Activated CD8-positive, alpha-beta T cell treated with anti-CD3 and anti-CD28 coated beads for 36 hours (primary cell): Measurements from ENCODE around the gene TNFRSF4. TPM values are rescaled to one million over a fixed set of nuclear protein-coding genes. Genes with fewer than 3 reads are reported as not detected.

ENCODE experiments used
- ATAC-seq: fragments of 200-7000 bp; cut with Tn5 transposase; one replicate; pipeline ENCODE4 v1.10.0; 2021; ENCODE audit warnings: mild to moderate bottlenecking, moderate library complexity
- CTCF ChIA-PET: fragments of 350-600 bp; sonication (Branson Sonifier 250); formaldehyde crosslinking; loops from one replicate; lab custom pipeline; 2021; ENCODE audit warnings: antibody characterized with exemption; lab: Charles Lee
- POLR2A ChIA-PET: fragments of 350-600 bp; sonication (Branson Sonifier 250); formaldehyde crosslinking; loops from one replicate; lab custom pipeline; 2021; ENCODE audit warnings: antibody characterized with exemption; lab: Charles Lee
- DNase-seq: peaks from one replicate; pipeline ENCODE4 v3.0.0-alpha.2; 2020
- H3K27ac Mint-ChIP-seq: one replicate; pipeline ENCODE4 v1.8.0; 2021; ENCODE audit warnings: mild to moderate bottlenecking, mixed read lengths
- H3K27me3 Mint-ChIP-seq: one replicate; pipeline ENCODE4 v1.8.0; 2021; ENCODE audit warnings: mixed read lengths
- H3K36me3 Mint-ChIP-seq: one replicate; pipeline ENCODE4 v1.8.0; 2021; ENCODE audit warnings: low read depth, mixed read lengths
- H3K4me1 Mint-ChIP-seq: one replicate; pipeline ENCODE4 v1.8.0; 2021; ENCODE audit warnings: low read depth, mixed read lengths
- H3K4me3 Mint-ChIP-seq: one replicate; pipeline ENCODE4 v1.8.0; 2021; ENCODE audit warnings: mild to moderate bottlenecking, moderate library complexity, mixed read lengths
- H3K9me3 Mint-ChIP-seq: one replicate; pipeline ENCODE4 v1.8.0; 2021; ENCODE audit warnings: mixed read lengths
- CTCF ChIP-seq: fragments of 200-600 bp; IDR thresholded peaks from one replicate; pipeline ENCODE4 v1.8.0; 2022; ENCODE audit warnings: antibody characterized with exemption, mild to moderate bottlenecking
- intact Hi-C: fragments of 100-400 bp; cut with micrococcal nuclease; formaldehyde crosslinking; loops from one replicate; pipeline ENCODE4 v1.10.0; 2022
- total RNA-seq, 2 experiments: library from RNA; stranded (reverse); gene quantifications; one replicate each; pipeline ENCODE4 v1.2.3, GENCODE V29; 2021

TNFRSF4 gene
- total RNA-seq, 2 experiments from 2014 or later: 137 to 142 TPM

- no peak overlapping the region for H3K4me3 Mint-ChIP-seq
- CTCF ChIA-PET: no interaction called here
- H3K36me3 Mint-ChIP-seq: peaks cover 40% of the 10 kb centered on the region
- no peaks in the 10 kb centered on the region for H3K9me3 Mint-ChIP-seq
- intact Hi-C loops: no loop called here
- no peak overlapping the region for H3K27ac Mint-ChIP-seq
- H3K27me3 Mint-ChIP-seq: no peaks in the 10 kb centered on the region
- peaks cover 23% of the 10 kb centered on the region for H3K4me1 Mint-ChIP-seq
- no peak for TF ChIP-seq CTCF
- POLR2A ChIA-PET: interaction anchor here (1.0 to 7.9 kb wide), 3 partner anchors 12 to 23 kb away, joined by 3 to 64 read pairs (median 3); partner anchors contain the start of genes C1QTNF12 and TNFRSF4
- no peak for DNase-seq
- no peak for ATAC-seq
These were observed 13.4 kb upstream of the TNFRSF4 start for GRCh38 chr1:1227386-1227785.

GRCh38 chr1:1226566-1227362 is 12.8 kb upstream of the TNFRSF4 start:
- ChIA-PET CTCF (interaction anchor here (0.9 kb wide), 1 partner anchor 106 kb away, joined by 3 read pairs; no protein-coding TSS in a partner anchor), POLR2A (interaction anchor here (1.0 to 7.9 kb wide), 2 partner anchors 11 to 20 kb away, joined by 3 to 64 read pairs; partner anchors contain the start of genes C1QTNF12 and TNFRSF4)
- Mint-ChIP-seq H3K4me1 (peaks cover 23% of the 10 kb centered on the region), H3K36me3 (peaks cover 42% of the 10 kb centered on the region), H3K27me3 (no peaks in the 10 kb centered on the region), H3K9me3 (no peaks in the 10 kb centered on the region), H3K4me3 (no peak overlapping the region), H3K27ac (no peak overlapping the region)
- intact Hi-C loops: no loop called here
- TF ChIP-seq CTCF: no peak
- no peak for DNase-seq
- ATAC-seq: no peak

- no peak overlapping the region for H3K4me3 Mint-ChIP-seq
- no peaks in the 10 kb centered on the region for H3K27me3 Mint-ChIP-seq
- no peak for TF ChIP-seq CTCF
- H3K27ac Mint-ChIP-seq: no peak overlapping the region
- H3K36me3 Mint-ChIP-seq: peaks cover 43% of the 10 kb centered on the region
- intact Hi-C loops: no loop called here
- POLR2A ChIA-PET: interaction anchor here (1.7 to 7.9 kb wide), 2 partner anchors 10 to 103 kb away, joined by 3 to 64 read pairs; partner anchors contain the start of gene TNFRSF4
- DNase-seq (no peak), ATAC-seq (no peak)
- H3K9me3 Mint-ChIP-seq: no peaks in the 10 kb centered on the region
- H3K4me1 Mint-ChIP-seq: peaks cover 23% of the 10 kb centered on the region
- CTCF ChIA-PET: interaction anchor here (0.9 kb wide), 1 partner anchor 105 kb away, joined by 3 read pairs; no protein-coding TSS in a partner anchor
These were observed 12.0 kb upstream of the TNFRSF4 start for GRCh38 chr1:1225913-1226312.

GRCh38 chr1:1225238-1225845 is 11.4 kb upstream of the TNFRSF4 start:
- TF ChIP-seq CTCF: no peak
- no peak for DNase-seq
- ChIA-PET CTCF (no interaction called here), POLR2A (interaction anchor here (1.7 to 7.9 kb wide), 2 partner anchors 10 to 103 kb away, joined by 3 to 64 read pairs; partner anchors contain the start of gene TNFRSF4)
- peaks cover 18% of the 10 kb centered on the region for H3K4me1 Mint-ChIP-seq
- no peaks in the 10 kb centered on the region for H3K9me3 Mint-ChIP-seq
- H3K36me3 Mint-ChIP-seq: peaks cover 43% of the 10 kb centered on the region
- H3K4me3 Mint-ChIP-seq: no peak overlapping the region
- H3K27me3 Mint-ChIP-seq: no peaks in the 10 kb centered on the region
- no peak for ATAC-seq
- no peak overlapping the region for H3K27ac Mint-ChIP-seq
- intact Hi-C loops: no loop called here
